GM18909 (cell line): ENCODE measurements around the gene COPS8.

Source experiments
- ATAC-seq: cut with Tn5 transposase; IDR thresholded peaks from one replicate; pipeline ENCODE4 v1.9.1; 2021; ENCODE audit warnings: mild to moderate bottlenecking; ENCODE audit not compliant: unreplicated experiment, poor library complexity

COPS8 gene

DNA sequence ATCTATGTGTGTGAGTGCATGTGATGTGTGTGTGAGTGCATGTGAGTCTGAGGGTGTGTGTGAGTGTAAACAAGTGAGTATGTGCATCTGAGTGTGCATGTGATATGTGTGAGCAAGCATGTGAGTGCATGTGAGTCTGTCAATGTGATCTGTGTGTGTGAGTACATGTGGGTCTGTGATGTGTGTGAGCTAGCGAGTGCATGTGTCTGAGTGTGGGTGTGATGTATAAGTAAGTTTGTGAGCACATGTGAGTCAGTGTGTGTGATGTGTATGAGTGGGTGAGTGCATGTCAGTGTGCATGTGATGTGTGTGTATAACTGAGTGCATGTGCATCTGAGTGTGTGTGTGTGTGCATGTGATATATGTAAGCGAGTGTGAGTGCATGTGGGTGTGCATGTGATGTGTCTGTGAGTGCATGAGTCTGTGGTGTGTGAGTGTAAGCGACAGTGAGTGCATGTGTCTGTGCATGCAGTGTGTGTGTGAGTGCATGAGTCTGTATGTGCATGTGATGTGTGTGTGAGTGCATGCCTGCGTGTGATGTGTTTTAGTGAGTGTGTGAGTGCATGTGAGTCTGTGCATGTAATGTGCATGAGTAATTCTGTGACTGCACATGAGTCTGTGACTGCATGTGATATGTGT is 44.1 kb downstream of the COPS8 start:
- ATAC-seq, result no peak

- ATAC-seq, result no peak
Measured at GRCh38 chr2:237130562-237131421, 45.1 kb downstream of the COPS8 start.

DNA sequence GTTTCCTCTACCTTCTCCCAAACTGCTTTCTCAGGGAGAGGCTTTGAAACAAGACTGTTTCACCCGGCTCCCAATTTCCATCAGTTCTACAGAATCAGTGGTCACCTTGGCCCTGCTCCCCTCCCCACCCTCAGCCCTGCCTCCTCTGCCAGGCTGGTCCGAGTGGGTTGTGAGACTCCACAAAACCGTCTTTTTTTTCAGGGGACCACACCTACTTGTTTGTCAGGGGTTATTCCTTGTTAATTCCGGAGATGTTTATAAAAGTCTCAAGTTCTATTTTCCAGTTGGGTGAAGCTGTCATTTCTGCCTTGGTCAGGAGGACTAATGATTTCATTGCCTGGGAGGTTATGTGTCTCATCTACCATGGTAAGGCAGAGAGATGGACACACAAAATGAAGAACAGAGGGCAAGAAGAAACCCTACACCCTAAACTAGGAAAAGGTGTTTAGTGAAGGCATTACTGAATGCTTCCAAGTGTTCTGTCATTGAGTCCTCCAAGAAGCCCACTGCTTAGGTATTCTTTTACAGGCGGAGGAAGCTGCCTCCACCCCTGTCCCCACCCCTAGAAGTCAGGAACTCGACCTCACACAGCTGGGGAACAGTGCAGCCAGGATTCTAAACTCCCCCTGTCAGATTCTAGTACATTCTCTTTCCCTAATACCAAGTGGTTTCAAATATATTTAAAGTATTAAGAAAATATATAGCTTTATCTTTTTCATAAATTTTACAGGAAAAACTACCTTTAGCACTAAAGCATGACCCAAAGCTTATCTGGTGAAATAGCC is 46.3 kb downstream of the COPS8 start:
- ATAC-seq, result no peak

DNA sequence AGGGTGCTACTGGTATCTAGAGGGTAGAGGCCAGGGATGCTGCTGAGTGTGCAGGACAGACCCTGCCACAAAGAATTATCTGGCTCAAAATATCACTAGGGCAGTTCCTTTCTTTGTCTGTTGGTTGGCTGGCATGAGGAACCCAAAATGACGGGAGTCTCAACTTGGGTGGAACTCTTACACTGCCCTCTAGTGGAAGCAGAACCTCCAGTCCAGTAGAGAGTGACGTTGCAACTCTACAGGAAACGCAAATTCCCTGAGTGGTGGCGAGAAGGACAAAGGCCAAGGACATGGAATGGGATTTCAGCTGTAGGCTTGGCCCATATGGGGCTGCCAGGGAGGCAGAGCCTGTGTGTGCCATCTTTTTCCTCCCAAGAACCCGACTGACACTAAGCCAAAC is 47.1 kb downstream of the COPS8 start:
- no peak for ATAC-seq

DNA sequence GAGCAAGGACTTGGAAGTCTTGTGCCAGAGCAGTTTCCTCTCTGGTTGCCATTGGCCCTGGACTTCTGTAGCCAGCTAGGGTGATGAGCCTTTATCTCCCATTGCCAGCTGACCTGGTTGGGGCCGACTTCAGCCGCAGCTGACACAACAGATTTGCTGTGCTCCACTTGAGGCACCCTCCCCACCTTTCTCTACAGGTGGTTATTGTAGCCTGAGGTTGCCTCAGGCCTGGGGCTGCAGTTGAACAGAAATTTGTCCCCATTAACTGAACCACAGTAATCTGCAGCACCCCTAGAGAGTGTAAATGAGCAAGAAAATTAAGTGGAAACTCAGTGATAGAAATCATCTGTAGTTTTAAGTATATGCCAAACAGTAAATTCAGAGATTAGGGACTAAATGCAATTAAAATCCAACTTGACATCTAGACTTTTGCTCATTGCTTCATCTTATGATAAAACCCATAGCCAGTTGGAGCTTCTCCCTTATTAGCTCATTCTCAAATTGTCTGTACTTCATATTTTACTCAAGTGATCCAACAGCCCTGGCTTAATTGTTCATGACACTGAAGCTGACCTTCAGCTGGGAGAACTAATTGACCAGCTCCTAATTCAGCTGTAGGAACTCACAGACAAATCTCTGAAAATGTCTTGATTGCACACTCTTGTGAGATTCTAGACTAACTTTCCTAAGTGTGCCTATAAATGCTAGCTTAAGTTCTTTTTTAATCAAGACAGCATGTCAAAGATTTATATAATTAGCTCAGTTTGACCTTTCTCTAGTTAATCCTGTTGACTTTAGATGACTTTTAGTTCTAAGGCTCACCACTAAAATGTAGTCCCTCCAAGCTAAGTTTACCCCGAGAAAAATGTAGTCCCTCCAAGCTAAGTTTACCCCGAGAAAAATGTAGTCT is 48.9 kb downstream of the COPS8 start:
- ATAC-seq, result no peak

GRCh38 chr2:237136824-237137223 is 51.1 kb downstream of the COPS8 start:
- ATAC-seq, result no peak

- no peak for ATAC-seq
Measured at GRCh38 chr2:237137626-237138323, 52.1 kb downstream of the COPS8 start.

GRCh38 chr2:237139123-237139675 is 53.5 kb downstream of the COPS8 start:
- ATAC-seq, result no peak

- no peak for ATAC-seq
Measured at GRCh38 chr2:237140689-237141285, 55.1 kb downstream of the COPS8 start.

- no peak for ATAC-seq
Measured at GRCh38 chr2:237141571-237142051, 55.9 kb downstream of the COPS8 start.

DNA sequence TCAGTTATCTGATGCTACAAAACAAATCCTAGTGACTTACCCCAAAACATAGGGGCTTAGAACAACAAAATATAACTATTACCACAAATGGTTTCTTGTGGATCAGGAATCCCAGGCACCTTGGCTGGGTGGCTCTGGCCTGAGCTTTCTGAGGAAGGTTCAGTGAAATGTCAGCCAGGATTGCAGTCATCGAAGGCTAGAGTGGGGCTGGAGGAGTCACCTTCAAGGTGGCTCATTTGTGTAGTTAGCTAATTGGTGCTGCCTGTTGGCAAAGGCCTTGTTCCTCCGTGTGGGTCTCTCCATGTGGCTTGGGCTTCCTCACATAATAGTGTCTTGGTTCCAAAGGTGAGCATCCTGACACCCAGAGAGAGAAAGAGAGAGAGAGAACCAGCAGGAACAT is 57.4 kb downstream of the COPS8 start:
- no peak for ATAC-seq

- no peak for ATAC-seq
Measured at GRCh38 chr2:237143676-237144440, 58.2 kb downstream of the COPS8 start.

DNA sequence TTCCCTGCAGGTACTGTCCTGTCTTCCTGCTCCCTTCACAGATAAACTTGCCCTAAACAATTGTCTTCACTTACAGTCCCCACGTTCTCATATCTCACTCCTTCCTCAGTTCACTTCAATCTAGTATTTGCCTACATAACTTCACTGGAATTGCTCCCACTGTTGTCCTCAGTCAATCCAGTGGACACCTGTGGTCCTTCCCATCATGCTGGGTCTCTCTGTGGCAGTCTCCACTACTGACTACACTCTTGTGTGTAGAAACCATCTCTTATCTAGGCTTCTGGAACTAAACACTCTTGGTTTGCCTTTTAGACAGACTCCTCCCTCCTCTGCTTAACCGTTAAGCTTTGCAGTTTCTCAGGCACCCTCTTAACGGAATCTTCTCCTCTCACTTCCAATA is 58.8 kb downstream of the COPS8 start:
- no peak for ATAC-seq

GRCh38 chr2:237147317-237147716 is 61.6 kb downstream of the COPS8 start:
- ATAC-seq, result no peak

DNA sequence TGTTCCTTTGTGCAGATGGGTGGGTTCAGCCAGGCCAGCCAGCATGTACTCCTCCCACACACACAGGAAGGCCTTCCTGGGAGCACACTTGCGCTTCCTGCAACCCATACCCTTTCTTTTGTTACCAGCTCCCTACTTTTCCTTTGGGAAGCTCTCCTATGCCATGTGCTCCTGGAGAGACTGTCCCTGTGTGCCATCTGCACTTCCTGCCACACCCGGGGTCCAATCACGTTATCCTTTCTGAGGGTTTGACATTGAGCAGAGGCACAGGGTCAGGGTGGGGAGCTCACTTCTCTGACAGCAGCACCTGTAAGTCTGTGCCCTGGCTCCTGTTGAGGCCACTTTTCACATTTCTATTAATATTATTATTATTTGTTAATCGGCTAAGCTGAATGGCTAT is 62.9 kb downstream of the COPS8 start:
- ATAC-seq, result no peak

GRCh38 chr2:237149425-237149824 is 63.7 kb downstream of the COPS8 start:
- ATAC-seq, result no peak
